EH (cell line): ENCODE results near the gene HOXB8.
A peak's percentile ranks its signal among the peaks of the same experiment; 100 is the strongest.

Source experiments
- DNase-seq: peaks from one replicate; pipeline ENCODE4 v3.0.0-alpha.2; 2015; ENCODE audit warnings: low read depth

The HOXB8 gene

GRCh38 chr17:48624544-48625494 lies 9.7 kb upstream of the HOXB8 start:
- DNase-seq: no peak

- DNase-seq: no peak
Measured at GRCh38 chr17:48624118-48624517, 9.0 kb upstream of the HOXB8 start.

GRCh38 chr17:48623583-48623982 lies 8.5 kb upstream of the HOXB8 start:
- no peak for DNase-seq

- DNase-seq: no peak
Measured at GRCh38 chr17:48622857-48623256, 7.8 kb upstream of the HOXB8 start.

- DNase-seq: no peak
Measured at GRCh38 chr17:48621410-48622392, 6.6 kb upstream of the HOXB8 start.

- no peak for DNase-seq
Measured at GRCh38 chr17:48620461-48621139, 5.5 kb upstream of the HOXB8 start.

- no peak for DNase-seq
Measured at GRCh38 chr17:48619826-48620449, 4.8 kb upstream of the HOXB8 start.

GRCh38 chr17:48618256-48618896 lies 3.3 kb upstream of the HOXB8 start:
- DNase-seq: peak; percentile 78

GRCh38 chr17:48617471-48618255 lies 2.6 kb upstream of the HOXB8 start:
- DNase-seq: no peak

- DNase-seq: no peak
Measured at GRCh38 chr17:48616717-48617470, 1.8 kb upstream of the HOXB8 start.

GRCh38 chr17:48615963-48616716 lies 1.0 kb upstream of the HOXB8 start:
- no peak for DNase-seq

- no peak for DNase-seq
Measured at GRCh38 chr17:48613862-48614694, 1.0 kb downstream of the HOXB8 start.

GRCh38 chr17:48612854-48613691 lies 2.0 kb downstream of the HOXB8 start:
- DNase-seq: no peak

GRCh38 chr17:48612456-48612853 lies 2.6 kb downstream of the HOXB8 start:
- DNase-seq: no peak

- no peak for DNase-seq
Measured at GRCh38 chr17:48611681-48612455, 3.2 kb downstream of the HOXB8 start.

GRCh38 chr17:48611213-48611612 lies 3.9 kb downstream of the HOXB8 start:
- no peak for DNase-seq
